Measurements from ENCODE around the gene CACNA1C.
A peak's percentile ranks its signal among the peaks of the same experiment; 100 is the strongest.

CACNA1C gene

DNA sequence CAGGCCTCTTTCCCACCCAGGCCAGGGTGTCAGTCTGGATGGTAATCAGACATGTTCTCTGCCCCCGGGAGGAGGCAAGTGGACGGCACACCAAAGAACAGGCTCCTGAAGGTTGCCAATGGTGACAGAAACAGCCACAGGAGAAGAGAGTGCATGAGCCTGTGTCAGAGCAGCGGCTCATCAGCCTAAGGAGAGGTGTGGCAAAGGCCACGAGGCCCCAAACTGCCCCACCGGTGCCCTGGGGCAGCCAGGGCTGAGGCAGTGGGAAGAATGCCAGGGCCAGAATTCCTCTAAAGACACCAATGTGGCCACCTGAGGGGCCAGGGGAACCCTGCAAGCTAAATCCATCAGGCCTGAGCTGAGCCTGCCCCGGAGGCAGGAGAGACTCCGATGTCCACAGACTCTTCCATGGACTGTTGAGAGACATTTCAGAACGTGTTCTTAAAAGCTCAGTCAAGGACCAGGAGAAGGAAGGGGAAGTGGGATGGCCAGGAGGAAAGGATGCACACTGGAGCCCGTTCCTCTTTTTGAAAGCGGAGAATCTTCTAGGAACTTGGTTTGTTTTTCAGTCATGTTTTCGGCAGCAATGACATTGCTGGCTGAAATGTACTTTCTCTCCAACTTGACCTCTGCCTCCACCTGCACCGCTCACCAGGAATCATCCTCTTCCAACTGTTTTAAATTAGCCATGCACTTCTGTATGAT lies 565.7 kb downstream of the CACNA1C start:
- ChIA-PET POLR2A (ENCODE audit: low non-redundant PET) (no interaction called here), CTCF (no interaction called here)
- no peak for DNase-seq (ENCODE audit: low spot score)
- TF ChIP-seq, protein P1, sequence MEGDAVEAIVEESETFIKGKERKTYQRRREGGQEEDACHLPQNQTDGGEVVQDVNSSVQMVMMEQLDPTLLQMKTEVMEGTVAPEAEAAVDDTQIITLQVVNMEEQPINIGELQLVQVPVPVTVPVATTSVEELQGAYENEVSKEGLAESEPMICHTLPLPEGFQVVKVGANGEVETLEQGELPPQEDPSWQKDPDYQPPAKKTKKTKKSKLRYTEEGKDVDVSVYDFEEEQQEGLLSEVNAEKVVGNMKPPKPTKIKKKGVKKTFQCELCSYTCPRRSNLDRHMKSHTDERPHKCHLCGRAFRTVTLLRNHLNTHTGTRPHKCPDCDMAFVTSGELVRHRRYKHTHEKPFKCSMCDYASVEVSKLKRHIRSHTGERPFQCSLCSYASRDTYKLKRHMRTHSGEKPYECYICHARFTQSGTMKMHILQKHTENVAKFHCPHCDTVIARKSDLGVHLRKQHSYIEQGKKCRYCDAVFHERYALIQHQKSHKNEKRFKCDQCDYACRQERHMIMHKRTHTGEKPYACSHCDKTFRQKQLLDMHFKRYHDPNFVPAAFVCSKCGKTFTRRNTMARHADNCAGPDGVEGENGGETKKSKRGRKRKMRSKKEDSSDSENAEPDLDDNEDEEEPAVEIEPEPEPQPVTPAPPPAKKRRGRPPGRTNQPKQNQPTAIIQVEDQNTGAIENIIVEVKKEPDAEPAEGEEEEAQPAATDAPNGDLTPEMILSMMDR (conservative IDR thresholded peaks at IDR 0.05; ENCODE audit: low read depth), result no peak
- no peak overlapping the region for H3K27ac ChIP-seq

- ChIA-PET POLR2A (ENCODE audit: low non-redundant PET) (no interaction called here), CTCF (no interaction called here)
- DNase-seq (ENCODE audit: low spot score), result no peak
- TF ChIP-seq, protein P1 (conservative IDR thresholded peaks at IDR 0.05; ENCODE audit: low read depth), result no peak
- no peak overlapping the region for H3K27ac ChIP-seq
Observed at GRCh38 chr12:2619136-2619535, 566.3 kb downstream of the CACNA1C start.

DNA sequence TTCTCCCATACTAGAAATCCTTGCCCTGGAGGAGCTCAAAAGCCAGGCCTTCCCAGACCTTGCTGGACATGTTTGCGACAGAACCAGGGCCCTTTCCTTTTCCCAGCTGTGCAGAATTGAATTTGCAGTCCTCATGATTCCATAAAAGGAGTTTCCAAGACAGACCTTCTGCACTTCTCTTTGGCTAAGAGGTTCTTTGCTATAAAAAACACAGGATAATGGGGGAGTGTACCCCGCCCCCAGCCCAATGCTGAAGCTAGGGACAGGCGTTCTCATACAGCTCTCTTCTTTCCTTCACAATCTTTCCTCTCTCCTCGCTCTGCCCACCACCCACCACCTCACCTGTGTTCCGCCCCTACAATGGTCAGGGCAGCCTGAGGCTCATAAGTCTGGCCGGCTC lies 569.7 kb downstream of the CACNA1C start:
- CTCF ChIA-PET, result interaction anchor here (0.6 to 1.0 kb wide), 2 partner anchors 74 to 682 kb away, joined by 3 to 4 read pairs; no protein-coding TSS in a partner anchor
- TF ChIP-seq, protein P1 (conservative IDR thresholded peaks at IDR 0.05; ENCODE audit: low read depth), result no peak
- DNase-seq (ENCODE audit: low spot score), result no peak
- POLR2A ChIA-PET (ENCODE audit: low non-redundant PET), result no interaction called here
- H3K27ac ChIP-seq, result no peak overlapping the region

DNA sequence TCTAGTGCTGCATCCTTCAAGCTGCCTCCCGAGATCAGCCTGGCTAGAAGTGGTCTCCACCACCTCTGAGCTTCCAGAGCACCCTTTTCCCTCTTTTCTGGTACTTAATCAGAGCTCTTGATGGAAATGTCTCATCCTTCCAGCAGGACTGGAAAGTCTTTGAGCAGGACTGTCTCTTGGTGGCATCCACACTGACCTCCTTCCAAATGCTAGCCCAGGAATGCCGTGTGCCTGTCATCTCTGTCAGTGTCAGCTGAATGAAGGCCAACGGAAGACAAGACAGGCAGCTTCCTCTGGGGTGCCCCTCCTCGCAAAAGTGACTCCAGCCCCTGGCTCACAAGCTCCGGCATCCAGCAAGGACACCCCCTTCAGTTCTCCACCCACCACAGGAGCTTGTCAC lies 570.7 kb downstream of the CACNA1C start:
- ChIA-PET POLR2A (ENCODE audit: low non-redundant PET) (no interaction called here), CTCF (interaction anchor here (1.2 kb wide), 1 partner anchor 296 kb away, joined by 5 read pairs; no protein-coding TSS in a partner anchor)
- no peak overlapping the region for H3K27ac ChIP-seq
- TF ChIP-seq, protein P1 (conservative IDR thresholded peaks at IDR 0.05; ENCODE audit: low read depth), result no peak
- no peak for DNase-seq (ENCODE audit: low spot score)

- ChIA-PET CTCF (interaction anchor here (0.6 to 1.2 kb wide), 4 partner anchors 15 to 466 kb away, joined by 3 to 4 read pairs (median 4); no protein-coding TSS in a partner anchor), POLR2A (ENCODE audit: low non-redundant PET) (no interaction called here)
- DNase-seq (ENCODE audit: low spot score), result peak; percentile 43
- H3K27ac ChIP-seq, result no peak overlapping the region
- TF ChIP-seq, protein P1 (conservative IDR thresholded peaks at IDR 0.05; ENCODE audit: low read depth), result no peak
Observed at GRCh38 chr12:2624543-2625288, 571.9 kb downstream of the CACNA1C start.

GRCh38 chr12:2625289-2625612 lies 572.5 kb downstream of the CACNA1C start:
- H3K27ac ChIP-seq, result no peak overlapping the region
- TF ChIP-seq, protein P1 (conservative IDR thresholded peaks at IDR 0.05; ENCODE audit: low read depth), result no peak
- ChIA-PET POLR2A (ENCODE audit: low non-redundant PET) (no interaction called here), CTCF (interaction anchor here (0.9 to 1.2 kb wide), 2 partner anchors 15 to 42 kb away, joined by 4 read pairs; no protein-coding TSS in a partner anchor)
- DNase-seq (ENCODE audit: low spot score), result no peak

Measured in RWPE1 (cell line).